ENCODE results near the gene PIP.
"Not testable (repeated sequence)": the region's sequence is repeated elsewhere in the genome, so short reads cannot be mapped to it uniquely, and the experiment has no call there.

Gene PIP

GRCh38 chr7:143131781-143132180 is at the start of gene PIP:
TSS of gene PIP (plus strand) at chr7:143132077. CDS start at chr7:143132117, 40 bp downstream.
- DNase-seq = no peak

GRCh38 chr7:143085109-143085508 is 46.8 kb upstream of the PIP start:
- no peak for DNase-seq

GRCh38 chr7:143085610-143086009 is 46.3 kb upstream of the PIP start:
- DNase-seq = not testable (repeated sequence)

GRCh38 chr7:143088549-143089231 is 43.2 kb upstream of the PIP start:
- not testable (repeated sequence) for DNase-seq

GRCh38 chr7:143096146-143096545 is 35.7 kb upstream of the PIP start:
- no peak for DNase-seq

- DNase-seq = not testable (repeated sequence)
These were observed 32.3 kb upstream of the PIP start for GRCh38 chr7:143099579-143099978.

- no peak for DNase-seq
These were observed 27.1 kb upstream of the PIP start for GRCh38 chr7:143104759-143105158.

GRCh38 chr7:143108019-143108418 is 23.9 kb upstream of the PIP start:
- DNase-seq = not testable (repeated sequence)

- no peak for DNase-seq
These were observed 14.5 kb upstream of the PIP start for GRCh38 chr7:143117395-143117794.

- DNase-seq = no peak
These were observed 11.0 kb upstream of the PIP start for GRCh38 chr7:143120691-143121405.

- DNase-seq = not testable (repeated sequence)
These were observed 8.6 kb upstream of the PIP start for GRCh38 chr7:143123326-143123725.

- DNase-seq = no peak
These were observed 5.7 kb upstream of the PIP start for GRCh38 chr7:143126146-143126545.

GRCh38 chr7:143129051-143129450 is 2.8 kb upstream of the PIP start:
- DNase-seq = no peak

- DNase-seq = no peak
These were observed 2.4 kb upstream of the PIP start for GRCh38 chr7:143129477-143129876.

GRCh38 chr7:143130541-143130940 is 1.3 kb upstream of the PIP start:
- no peak for DNase-seq

- DNase-seq = no peak
These were observed 15.2 kb downstream of the PIP start for GRCh38 chr7:143147070-143147469.

GRCh38 chr7:143148050-143148449 is 16.2 kb downstream of the PIP start:
- no peak for DNase-seq

GRCh38 chr7:143148651-143149050 is 16.8 kb downstream of the PIP start:
- no peak for DNase-seq

- not testable (repeated sequence) for DNase-seq
These were observed 18.8 kb downstream of the PIP start for GRCh38 chr7:143150696-143151095.

GRCh38 chr7:143158617-143159016 is 26.7 kb downstream of the PIP start:
- not testable (repeated sequence) for DNase-seq

GRCh38 chr7:143171697-143172096 is 39.8 kb downstream of the PIP start:
- no peak for DNase-seq

- no peak for DNase-seq
These were observed 40.5 kb downstream of the PIP start for GRCh38 chr7:143172354-143172753.

GRCh38 chr7:143176128-143176527 is 44.3 kb downstream of the PIP start:
- no peak for DNase-seq

- DNase-seq = no peak
These were observed 45.7 kb downstream of the PIP start for GRCh38 chr7:143177374-143178119.
